Heart left ventricle (tissue), 13 donors: ENCODE results near the gene GZMB.

ENCODE experiments used
- POLR2A ChIP-seq, 2 donors: fragments of 450-650 bp; IDR thresholded peaks; one replicate each; pipeline ENCODE4 v1.6.1; 2017; ENCODE audit warnings: antibody characterized with exemption in 2 of 2, mild to moderate bottlenecking in 2 of 2, moderate library complexity in 2 of 2
- TF ChIP-seq, protein P1 (sequence below), 12 donors: fragments of 200-600 bp; sonication (generic) in 4 of 12; IDR thresholded peaks; one replicate each; pipeline versions ENCODE4 v1.5.0 to v1.8.0; 2018 to 2022; ENCODE audit warnings: antibody characterized with exemption in 12 of 12, mild to moderate bottlenecking in 5 of 12
- donor health status: ischemic (EF 13 %, LVEDD 7.1; RV severe dilation, severe dysfunction).
- donor health status: DM: no; HTN: yes; CAD: no.
- donor health status: DM: no; HTN: no; CAD: no.
- donor health status: ischemic (EF 25% LVEDD 6.9; RV normal size, moderate dysfunction).
- donor health status: ischemic (EF 25% LVEDD 5.7; RV mildly dilated, moderate dysfunction).
- donor health status: ischemic (EF 35%, LVEDD 5.7; RV mildly dilated, moderate dysfunction).
- donor health status: nonischemic (EF 11% LVEDD 7.7; RV severe dilation, severe dysfunction).
- donor health status: DM: yes; HTN: yes; CAD: no.
- donor health status: PGD.
- donor health status: ischemic (EF 29% LVEDD 5.4; RV normal size, mild dysfunction).
- donor health status: nonischemic (EF 23%, LVEDD 6.1; RV moderate dilation, normal function).

DNA sequence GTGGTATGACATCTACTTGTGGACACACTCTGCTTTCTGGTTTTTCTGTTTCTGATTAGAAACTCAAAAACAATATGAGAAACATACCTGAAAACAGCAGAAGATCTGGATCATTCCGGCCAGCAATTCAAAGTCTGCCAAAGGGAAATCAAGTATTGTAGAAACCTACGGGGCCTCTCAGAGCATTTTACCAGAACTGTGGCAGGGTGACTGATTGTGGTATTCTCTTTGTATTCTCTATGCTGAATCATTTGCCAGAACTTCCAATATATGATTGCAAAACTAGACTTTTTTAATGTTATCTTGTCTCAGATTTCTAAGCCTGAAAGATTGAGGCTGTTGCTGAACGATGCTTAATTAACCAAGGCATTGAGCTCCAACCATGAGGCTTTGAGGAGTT is 5.9 kb upstream of the GZMB start:
- no peak for TF ChIP-seq POLR2A (IDR thresholded peaks at IDR 0.05)
- TF ChIP-seq, protein P1, sequence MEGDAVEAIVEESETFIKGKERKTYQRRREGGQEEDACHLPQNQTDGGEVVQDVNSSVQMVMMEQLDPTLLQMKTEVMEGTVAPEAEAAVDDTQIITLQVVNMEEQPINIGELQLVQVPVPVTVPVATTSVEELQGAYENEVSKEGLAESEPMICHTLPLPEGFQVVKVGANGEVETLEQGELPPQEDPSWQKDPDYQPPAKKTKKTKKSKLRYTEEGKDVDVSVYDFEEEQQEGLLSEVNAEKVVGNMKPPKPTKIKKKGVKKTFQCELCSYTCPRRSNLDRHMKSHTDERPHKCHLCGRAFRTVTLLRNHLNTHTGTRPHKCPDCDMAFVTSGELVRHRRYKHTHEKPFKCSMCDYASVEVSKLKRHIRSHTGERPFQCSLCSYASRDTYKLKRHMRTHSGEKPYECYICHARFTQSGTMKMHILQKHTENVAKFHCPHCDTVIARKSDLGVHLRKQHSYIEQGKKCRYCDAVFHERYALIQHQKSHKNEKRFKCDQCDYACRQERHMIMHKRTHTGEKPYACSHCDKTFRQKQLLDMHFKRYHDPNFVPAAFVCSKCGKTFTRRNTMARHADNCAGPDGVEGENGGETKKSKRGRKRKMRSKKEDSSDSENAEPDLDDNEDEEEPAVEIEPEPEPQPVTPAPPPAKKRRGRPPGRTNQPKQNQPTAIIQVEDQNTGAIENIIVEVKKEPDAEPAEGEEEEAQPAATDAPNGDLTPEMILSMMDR (IDR thresholded peaks at IDR 0.05): no peak
